ENCODE results near the gene MAT1A. TPM values are rescaled to one million over a fixed set of nuclear protein-coding genes. Genes with fewer than 3 reads are reported as not detected.

Gene MAT1A
- polyA plus RNA-seq, 3 donors = not detected

- H3K9me3 ChIP-seq (replicated peaks in 1 of 2; ENCODE audit: control insufficient read depth in 1 of 2, insufficient read depth in 1 of 2, low read length in 2 of 2) = no peaks in the 10 kb centered on the region
- DNase-seq = no peak
- Mint-ChIP-seq H3K9me3 (peaks cover 0 to 1% (median 0%) of the 10 kb centered on the region in 7 donors), H3K4me3 (no peak overlapping the region), H3K36me3 (no peaks in the 10 kb centered on the region), H3K4me1 (no peaks in the 10 kb centered on the region), H3K27ac (no peak overlapping the region), H3K27me3 (ENCODE audit: low read depth in 3 of 3) (peaks cover 0 to 7% (median 2%) of the 10 kb centered on the region in 3 donors)
- 94% methylated on average over 4 of the region's 5 CpGs for WGBS (ENCODE audit: insufficient coverage)
- no peak overlapping the region for H3K4me3 ChIP-seq (replicated peaks in 1 of 3; ENCODE audit: low read depth in 2 of 3, low read length in 3 of 3)
- intact Hi-C loops (cut with micrococcal nuclease) = no loop called here
- H3K79me2 ChIP-seq (ENCODE audit: insufficient read depth, low read length) = no peaks in the 10 kb centered on the region
- no peaks in the 10 kb centered on the region for H4K20me1 ChIP-seq (ENCODE audit: insufficient read depth, low read length)
- no peak overlapping the region for H2AFZ ChIP-seq (ENCODE audit: insufficient read depth, low read depth, low read length, poor library complexity, severe bottlenecking)
- no peaks in the 10 kb centered on the region for H3K36me3 ChIP-seq (replicated peaks in 1 of 2; ENCODE audit: control insufficient read depth in 1 of 2, insufficient read depth in 2 of 2, low read length in 2 of 2)
- no peaks in the 10 kb centered on the region for H3K27me3 ChIP-seq (ENCODE audit: control insufficient read depth in 2 of 2, insufficient read depth in 2 of 2, low read length in 2 of 2)
- no peak for TF ChIP-seq CTCF (IDR thresholded peaks at IDR 0.05)
- H3K27ac ChIP-seq (ENCODE audit: low read depth in 1 of 2, low read length in 2 of 2) = no peak overlapping the region
- no peaks in the 10 kb centered on the region for H3K4me1 ChIP-seq (ENCODE audit: control insufficient read depth in 1 of 2, insufficient read depth in 2 of 2, low read length in 2 of 2)
- no peak overlapping the region for H3K9ac ChIP-seq (ENCODE audit: insufficient read depth, low read length, poor library complexity, severe bottlenecking)
- no peak overlapping the region for H3K4me2 ChIP-seq (replicated peaks; ENCODE audit: extremely low read depth, low read length, poor library complexity, severe bottlenecking)
Measured at GRCh38 chr10:80279146-80279545, 10.3 kb downstream of the MAT1A start.

- WGBS (ENCODE audit: insufficient coverage) = 100% methylated on average over 4 of the region's 5 CpGs
- Histone ChIP-seq H3K36me3 (replicated peaks in 1 of 2; ENCODE audit: control insufficient read depth in 1 of 2, insufficient read depth in 2 of 2, low read length in 2 of 2) (no peaks in the 10 kb centered on the region), H3K4me2 (replicated peaks; ENCODE audit: extremely low read depth, low read length, poor library complexity, severe bottlenecking) (no peak overlapping the region), H3K9me3 (replicated peaks in 1 of 2; ENCODE audit: control insufficient read depth in 1 of 2, insufficient read depth in 1 of 2, low read length in 2 of 2) (no peaks in the 10 kb centered on the region), H3K79me2 (ENCODE audit: insufficient read depth, low read length) (no peaks in the 10 kb centered on the region), H3K4me3 (replicated peaks in 1 of 3; ENCODE audit: low read depth in 2 of 3, low read length in 3 of 3) (no peak overlapping the region), H3K4me1 (ENCODE audit: control insufficient read depth in 1 of 2, insufficient read depth in 2 of 2, low read length in 2 of 2) (no peaks in the 10 kb centered on the region), H3K27ac (ENCODE audit: low read depth in 1 of 2, low read length in 2 of 2) (no peak overlapping the region), H4K20me1 (ENCODE audit: insufficient read depth, low read length) (no peaks in the 10 kb centered on the region), H2AFZ (ENCODE audit: insufficient read depth, low read depth, low read length, poor library complexity, severe bottlenecking) (no peak overlapping the region), H3K9ac (ENCODE audit: insufficient read depth, low read length, poor library complexity, severe bottlenecking) (no peak overlapping the region), H3K27me3 (ENCODE audit: control insufficient read depth in 2 of 2, insufficient read depth in 2 of 2, low read length in 2 of 2) (no peaks in the 10 kb centered on the region)
- no peak for TF ChIP-seq CTCF (IDR thresholded peaks at IDR 0.05)
- H3K4me3 Mint-ChIP-seq = no peak overlapping the region
- no peak overlapping the region for H3K27ac Mint-ChIP-seq
- no peaks in the 10 kb centered on the region for H3K36me3 Mint-ChIP-seq
- DNase-seq = no peak
- H3K27me3 Mint-ChIP-seq (ENCODE audit: low read depth in 3 of 3) = peaks cover 0 to 7% (median 2%) of the 10 kb centered on the region in 3 donors
- H3K9me3 Mint-ChIP-seq = no peaks in the 10 kb centered on the region
- intact Hi-C loops (cut with micrococcal nuclease) = no loop called here
- H3K4me1 Mint-ChIP-seq = no peaks in the 10 kb centered on the region
Measured at GRCh38 chr10:80278480-80278879, 11.0 kb downstream of the MAT1A start.

Data from CD14-positive monocyte (primary cell).